Sciatic nerve (tissue), 2 donors: ENCODE data around the gene REPIN1. TPM values are rescaled to one million over a fixed set of nuclear protein-coding genes. Genes with fewer than 3 reads are reported as not detected.

ENCODE experiments used
- ATAC-seq: fragments of 200-7000 bp; cut with Tn5 transposase; one replicate; pipeline ENCODE4 v1.9.1; 2020; ENCODE audit warnings: mild to moderate bottlenecking, moderate library complexity
- DNase-seq: peaks from one replicate; pipeline ENCODE4 v3.0.0-alpha.2; 2020; ENCODE audit warnings: low spot score
- intact Hi-C: fragments of 100-400 bp; cut with DNase I; formaldehyde crosslinking; loops from one replicate; pipeline ENCODE4 v1.14.2; 2022
- total RNA-seq: library from RNA; stranded (reverse); fragmentation: NEBNext Ultra II Directional; extraction: Animal tissue kit (Norgen Biotek cat#: 25700); gene quantifications from one replicate; pipeline ENCODE4 v1.2.1, GENCODE V29; 2021
- donor health status: DM: no; HTN: no; CAD: no.
- donor health status: DM: no; HTN: no; CAD: no.

The REPIN1 gene
- total RNA-seq, 1 donor from 2014 or later, result 54.0 TPM

DNA sequence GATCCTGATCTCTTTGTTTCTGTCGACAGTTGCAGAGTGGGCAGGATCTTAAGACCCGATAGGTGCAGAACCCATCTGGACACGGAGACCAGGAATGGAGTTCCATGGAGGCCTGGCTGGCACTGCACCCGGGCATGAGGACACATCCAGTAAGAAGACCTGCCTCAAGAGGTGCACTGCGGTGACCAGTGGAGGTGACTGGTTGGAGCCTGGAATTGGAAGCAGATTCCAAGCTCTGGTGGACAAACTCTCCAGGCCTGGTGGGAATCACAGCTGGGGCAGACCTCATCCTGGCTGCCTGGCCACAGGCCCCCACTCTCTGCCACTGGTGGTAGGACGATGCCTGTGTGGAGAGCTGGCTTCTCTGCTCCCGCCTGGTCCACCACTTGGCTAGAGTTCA, 41.5 kb downstream of the REPIN1 start:
- intact Hi-C loops, result no loop called here
- no peak for DNase-seq
- ATAC-seq, result no peak

DNA sequence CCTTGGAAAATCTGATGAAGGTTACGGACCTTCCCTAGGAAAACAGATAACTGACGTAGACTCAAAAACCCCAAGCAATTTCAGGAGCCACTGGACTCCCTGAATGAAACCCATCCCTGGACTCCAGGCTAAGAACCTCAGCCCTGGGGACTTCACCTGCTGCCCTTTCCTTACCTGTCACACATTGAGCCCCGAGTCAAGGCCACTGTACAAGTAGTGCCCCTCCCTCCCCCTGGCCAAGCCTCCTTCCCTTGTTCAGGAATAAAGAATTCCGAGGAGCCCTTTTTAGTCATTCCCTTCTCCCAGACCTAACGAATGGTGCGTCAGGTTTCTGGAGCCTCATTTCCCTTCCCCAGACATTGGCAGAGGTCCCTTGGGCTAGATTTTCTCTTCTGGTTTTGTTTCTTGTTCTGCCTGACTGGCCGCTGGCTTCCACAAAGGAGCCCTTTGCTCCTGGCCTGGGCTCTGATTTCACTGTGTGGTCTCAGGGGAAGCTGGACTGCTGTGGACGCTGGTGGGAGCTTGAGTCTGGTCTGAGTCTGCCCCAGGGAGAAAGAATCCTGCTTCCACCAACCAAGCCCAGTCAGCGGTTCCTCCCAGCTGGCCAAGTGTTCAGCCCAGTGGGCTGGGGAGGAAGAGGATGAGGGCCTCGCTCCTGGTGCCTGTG, 42.2 kb downstream of the REPIN1 start:
- ATAC-seq, result peak; percentile 29
- DNase-seq, result no peak
- intact Hi-C loops, result no loop called here

DNA sequence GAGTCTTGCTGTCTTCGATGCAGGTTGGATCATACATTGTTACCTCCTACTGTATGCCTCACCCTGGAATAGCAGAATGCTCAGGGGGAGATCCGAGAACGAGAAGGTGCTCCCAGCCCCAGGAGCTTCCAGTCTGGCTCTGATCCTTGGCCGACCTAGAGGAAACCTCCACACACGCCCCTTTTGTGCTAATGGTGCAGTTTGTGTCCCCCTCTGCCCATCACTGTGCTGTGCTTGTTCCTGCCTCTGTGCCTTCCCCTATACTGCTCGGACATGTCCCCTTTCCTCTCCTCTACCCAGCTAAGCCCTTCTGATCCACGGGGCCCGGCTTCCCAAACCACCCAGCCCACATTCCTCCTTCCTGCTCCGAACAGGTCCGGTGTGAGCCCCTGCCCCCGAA, 43.0 kb downstream of the REPIN1 start:
- DNase-seq (peak; percentile 39), ATAC-seq (no peak)
- intact Hi-C loops, result no loop called here

DNA sequence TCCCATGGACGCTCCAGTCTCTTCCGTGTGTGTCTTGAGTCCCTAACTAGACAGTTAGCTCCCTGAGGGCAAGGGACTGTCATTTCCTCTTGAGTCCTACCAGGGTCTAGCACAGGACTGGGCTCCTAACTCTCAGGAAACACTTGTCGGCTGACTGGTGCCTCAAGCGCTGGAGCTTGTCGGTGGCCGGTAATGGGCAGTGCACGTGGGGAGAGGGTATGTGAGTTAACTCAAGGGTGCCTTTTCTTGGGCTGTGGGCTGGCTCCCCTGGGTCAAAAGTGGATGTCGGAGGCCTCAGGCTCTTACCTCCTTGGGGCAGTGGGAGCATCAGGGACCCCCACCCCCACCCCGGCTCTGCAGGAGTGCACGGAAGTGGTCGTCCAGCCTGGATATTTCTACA, 43.4 kb downstream of the REPIN1 start:
- intact Hi-C loops, result no loop called here
- DNase-seq, result peak; percentile 46
- no peak for ATAC-seq

DNA sequence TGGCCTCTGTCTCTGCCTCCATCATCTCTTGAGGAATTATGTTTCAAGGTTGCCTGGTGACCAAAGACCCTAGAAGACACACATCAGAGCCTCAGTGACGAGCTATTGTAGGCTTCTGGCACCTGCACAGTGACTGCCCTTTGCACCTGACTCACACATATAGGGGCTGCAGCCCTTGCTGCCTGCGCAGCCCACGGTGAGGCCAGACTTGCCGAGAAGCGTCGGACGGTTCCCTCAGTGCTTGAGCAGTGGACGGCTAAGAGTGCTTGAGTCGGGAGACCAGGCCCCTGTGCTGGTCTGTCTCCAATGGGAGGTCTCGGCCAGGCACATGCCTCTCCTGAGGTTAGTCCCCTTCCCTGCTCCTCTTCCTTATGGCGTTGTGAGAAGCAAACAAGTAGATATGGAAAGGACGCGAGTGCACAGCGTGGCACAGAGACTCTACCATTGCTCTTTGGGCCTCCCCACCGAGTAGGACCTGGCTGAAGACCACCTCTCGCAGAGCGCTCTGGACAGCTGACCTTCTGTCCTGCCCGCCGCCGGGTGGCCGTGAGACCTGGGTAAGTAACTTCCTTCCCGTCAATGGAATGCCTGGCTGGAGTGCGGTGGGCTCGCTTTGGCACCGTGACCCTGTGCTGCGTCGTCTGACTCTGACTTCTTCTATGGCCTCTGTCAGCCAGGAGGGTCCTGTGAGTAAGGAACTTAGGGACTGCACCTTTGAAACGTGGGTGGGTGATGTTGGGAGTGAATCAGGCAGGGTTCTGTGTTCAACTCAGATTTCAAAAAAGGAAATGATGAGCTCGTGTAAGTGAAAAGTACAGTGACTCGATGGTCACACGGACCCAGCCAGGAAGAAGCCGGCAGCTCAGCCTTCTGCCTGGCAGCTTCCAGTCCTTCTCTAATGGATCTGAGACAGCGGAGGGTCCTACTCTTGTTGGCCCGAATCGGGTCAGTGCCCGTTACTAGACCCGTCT, 44.2 kb downstream of the REPIN1 start:
- ATAC-seq (no peak), DNase-seq (peak; percentile 48)
- intact Hi-C loops, result no loop called here

DNA sequence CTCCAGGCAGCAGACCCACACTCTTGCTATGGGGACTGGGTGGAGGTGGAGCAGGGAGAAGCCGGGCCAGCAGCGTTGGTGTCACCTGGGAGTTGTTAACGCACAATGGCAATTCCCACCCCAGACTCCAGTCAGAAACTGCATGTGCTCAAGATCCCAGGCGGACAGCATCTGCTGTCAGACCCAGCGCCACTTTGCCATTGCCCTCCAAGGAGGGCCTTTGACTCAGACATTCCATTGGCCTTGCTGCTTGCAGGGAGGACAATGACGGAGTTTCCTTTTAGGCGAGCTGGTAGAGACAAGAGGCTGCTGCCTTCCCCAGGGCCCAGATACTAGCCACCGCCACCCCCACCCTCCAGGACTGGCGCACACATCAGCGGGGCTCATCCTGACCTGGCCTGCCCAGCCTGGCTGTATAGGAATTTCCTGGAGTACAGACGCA, 45.0 kb downstream of the REPIN1 start:
- intact Hi-C loops, result no loop called here
- DNase-seq (peak; percentile 45), ATAC-seq (no peak)

DNA sequence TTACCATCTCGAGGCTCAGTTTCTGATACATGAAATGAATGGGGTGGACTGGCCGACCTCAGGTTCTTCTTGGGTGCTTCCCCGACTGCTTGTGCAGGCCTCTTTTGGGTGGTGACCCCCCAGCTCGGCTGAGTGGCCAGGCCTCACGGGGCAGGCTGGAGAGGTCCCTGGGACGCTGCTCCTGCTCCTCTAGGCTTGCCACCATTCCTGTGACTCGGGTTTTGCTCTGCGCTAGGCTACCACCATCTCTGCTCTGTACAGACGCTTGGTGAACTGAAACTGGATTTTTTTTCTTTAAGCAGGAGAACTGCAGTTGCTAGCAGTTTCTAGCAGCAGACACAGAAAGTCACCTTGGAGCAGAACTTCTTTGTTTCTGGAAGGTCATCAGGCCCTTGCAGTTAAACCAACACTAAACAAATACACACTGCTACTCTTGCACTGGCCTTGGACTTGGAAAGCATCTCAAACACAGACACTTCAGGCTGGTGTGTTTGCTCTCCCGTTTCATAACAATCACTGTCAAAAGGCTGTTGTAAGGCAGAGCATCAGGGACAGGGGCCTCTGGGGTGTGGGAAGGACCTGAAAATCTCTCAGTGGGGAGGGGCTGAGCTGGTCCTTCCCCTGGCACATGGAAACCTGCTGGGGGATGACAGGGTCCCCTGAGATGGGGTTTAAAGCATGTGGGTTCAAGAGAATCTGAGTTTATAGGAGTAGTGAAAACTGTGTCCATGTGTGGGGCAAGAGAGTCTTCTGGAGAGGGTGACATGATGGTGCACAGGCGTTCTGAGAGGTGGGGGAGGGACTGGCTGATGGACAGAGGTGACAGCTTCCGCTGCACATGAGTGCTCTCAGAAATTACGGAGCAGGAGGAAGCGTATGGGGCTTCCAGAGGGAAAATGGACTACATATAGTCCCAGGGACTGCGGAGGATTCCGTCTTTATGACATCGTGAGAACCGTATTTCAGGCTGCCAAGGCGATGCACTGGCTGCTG, 46.8 kb downstream of the REPIN1 start:
- intact Hi-C loops, result no loop called here
- peak; percentile 36 for DNase-seq
- ATAC-seq, result no peak

GRCh38 chr7:150417239-150417638, 48.6 kb downstream of the REPIN1 start:
- intact Hi-C loops, result no loop called here
- ATAC-seq (no peak), DNase-seq (peak; percentile 22)

DNA sequence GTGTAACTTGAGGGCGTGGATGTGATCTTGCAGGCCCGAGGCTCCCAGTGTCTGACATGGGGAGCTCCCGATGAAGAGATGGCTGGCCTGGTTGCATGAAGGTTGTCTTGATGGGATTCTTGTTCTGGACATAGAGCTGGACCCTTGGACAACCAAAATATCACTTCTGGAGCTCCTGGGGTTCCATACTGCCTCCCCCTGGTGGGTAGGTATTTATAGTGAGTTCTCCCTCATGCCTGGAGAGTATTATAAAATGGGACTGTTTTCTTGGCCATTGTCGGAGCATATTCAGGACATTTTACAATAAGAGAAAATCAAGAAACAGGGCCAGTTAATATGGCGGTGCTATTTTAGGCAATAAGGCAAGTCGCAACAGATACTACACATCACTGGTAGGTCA, 49.2 kb downstream of the REPIN1 start:
- DNase-seq (peak; percentile 12), ATAC-seq (no peak)
- intact Hi-C loops, result no loop called here

GRCh38 chr7:150420242-150420641, 51.6 kb downstream of the REPIN1 start:
- intact Hi-C loops, result no loop called here
- ATAC-seq, result no peak
- DNase-seq, result peak; percentile 2

DNA sequence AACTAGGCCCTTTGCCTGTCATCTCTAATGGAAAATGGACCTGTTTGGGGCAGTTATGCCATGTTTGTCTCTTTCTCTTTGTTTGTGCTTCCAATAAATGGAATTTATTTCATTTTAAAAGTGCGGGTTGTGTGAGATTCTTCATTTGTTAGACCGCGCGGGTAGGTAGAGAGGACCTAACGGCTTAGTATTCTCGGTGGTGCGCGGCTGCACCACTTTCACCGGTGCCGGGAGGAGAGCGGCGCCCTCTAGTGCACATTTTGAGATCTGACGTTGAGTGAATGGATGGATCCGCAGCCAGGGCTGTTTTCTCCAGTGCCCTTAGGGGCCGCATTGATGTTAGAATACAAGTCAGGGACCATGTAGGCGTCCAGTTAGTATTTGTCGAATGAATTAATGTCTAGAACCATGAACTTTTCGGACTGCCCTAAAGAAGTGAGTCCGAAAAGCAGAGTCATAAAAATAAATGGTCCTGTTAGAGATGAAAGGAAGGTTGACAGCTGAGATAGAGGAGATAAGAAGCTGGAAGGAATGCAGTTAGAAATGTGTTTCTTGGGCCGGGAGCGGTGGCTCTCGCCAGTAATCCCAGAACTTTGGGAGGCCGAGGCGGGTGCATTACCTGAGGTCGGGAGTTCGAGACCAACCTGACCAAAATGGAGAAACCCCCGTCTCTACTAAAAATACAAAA, 52.5 kb downstream of the REPIN1 start:
- ATAC-seq (peak; percentile 97), DNase-seq (peak; percentile 93)
- intact Hi-C loops, result no loop called here

- DNase-seq (peak; percentile 49), ATAC-seq (no peak)
- intact Hi-C loops, result no loop called here
Observed at GRCh38 chr7:150421831-150422230, 53.2 kb downstream of the REPIN1 start.

Other genes starting within 250 kb of the REPIN1 start
- 5.8 TPM for gene LRRC61, start 45.5 kb upstream of the REPIN1 start, total RNA-seq
- 3.3 TPM for gene ACTR3C, start 45.3 kb upstream of the REPIN1 start, total RNA-seq
- 261 TPM for gene RARRES2, start 27.2 kb upstream of the REPIN1 start, total RNA-seq
- gene ZNF775, start 10.5 kb downstream of the REPIN1 start, total RNA-seq, result 11.1 TPM
- 22.4 TPM for gene GIMAP8, start 81.8 kb downstream of the REPIN1 start, total RNA-seq
- gene GIMAP7, start 146.1 kb downstream of the REPIN1 start, total RNA-seq, result 31.6 TPM
- gene GIMAP4, start 198.6 kb downstream of the REPIN1 start, total RNA-seq, result 52.8 TPM